Ishikawa (cell line): ENCODE measurements around the gene OTOR.

Experiments
- CEBPB ChIP-seq: IDR thresholded peaks from 2 replicates; pipeline ENCODE4 v1.6.1; 2012
- CREB1 ChIP-seq: IDR thresholded peaks from 2 replicates; pipeline ENCODE4 v1.6.1; 2012; ENCODE audit warnings: low read depth
- EGR1 ChIP-seq: IDR thresholded peaks from 2 replicates; pipeline ENCODE4 v1.6.1; 2012
- EP300 ChIP-seq: IDR thresholded peaks from 2 replicates; pipeline ENCODE4 v1.6.1; 2012; ENCODE audit warnings: borderline replicate concordance
- FOXM1 ChIP-seq: IDR thresholded peaks from 2 replicates; pipeline ENCODE4 v1.6.1; 2012; ENCODE audit warnings: low read depth, borderline replicate concordance
- MAX ChIP-seq: IDR thresholded peaks from 2 replicates; pipeline ENCODE4 v1.6.1; 2012
- NFIC ChIP-seq: IDR thresholded peaks from 2 replicates; pipeline ENCODE4 v1.6.1; 2012
- RAD21 ChIP-seq: IDR thresholded peaks from 2 replicates; pipeline ENCODE4 v1.6.1; 2012; ENCODE audit warnings: low read depth
- REST ChIP-seq: IDR thresholded peaks from 2 replicates; pipeline ENCODE4 v1.6.1; 2012; ENCODE audit warnings: low read depth, mild to moderate bottlenecking
- TAF1 ChIP-seq: IDR thresholded peaks from 2 replicates; pipeline ENCODE4 v1.6.1; 2012; ENCODE audit warnings: low read depth, mild to moderate bottlenecking
- TCF12 ChIP-seq: IDR thresholded peaks from 2 replicates; pipeline ENCODE4 v1.6.1; 2012; ENCODE audit warnings: low read depth
- TEAD4 ChIP-seq: IDR thresholded peaks from 2 replicates; pipeline ENCODE4 v1.6.1; 2012
- USF1 ChIP-seq: IDR thresholded peaks from 2 replicates; pipeline ENCODE4 v1.6.1; 2012
- YY1 ChIP-seq: IDR thresholded peaks from 2 replicates; pipeline ENCODE4 v1.6.1; 2012; ENCODE audit warnings: low read depth
- ZBTB7A ChIP-seq: IDR thresholded peaks from 2 replicates; pipeline ENCODE4 v1.6.1; 2012; ENCODE audit warnings: low read depth

OTOR gene

GRCh38 chr20:16771213-16771612 is 23.1 kb downstream of the OTOR start:
- TF ChIP-seq EGR1 (no peak), USF1 (no peak), REST (no peak), CEBPB (no peak), EP300 (no peak), NFIC (no peak), YY1 (no peak), FOXM1 (no peak), ZBTB7A (no peak), TAF1 (no peak), MAX (no peak), TEAD4 (no peak), CREB1 (no peak), RAD21 (no peak), TCF12 (no peak)

- TF ChIP-seq FOXM1 (no peak), CEBPB (no peak), TCF12 (no peak), NFIC (no peak), USF1 (no peak), CREB1 (no peak), MAX (no peak), EGR1 (no peak), ZBTB7A (no peak), YY1 (no peak), TEAD4 (no peak), EP300 (no peak), RAD21 (no peak), REST (no peak), TAF1 (no peak)
Observed at GRCh38 chr20:16775961-16776360, 27.8 kb downstream of the OTOR start.

GRCh38 chr20:16777126-16777525 is 29.0 kb downstream of the OTOR start:
- TF ChIP-seq ZBTB7A (no peak), EP300 (no peak), TCF12 (no peak), MAX (no peak), YY1 (no peak), RAD21 (no peak), FOXM1 (no peak), NFIC (no peak), REST (no peak), CEBPB (no peak), USF1 (no peak), CREB1 (no peak), TAF1 (no peak), EGR1 (no peak), TEAD4 (no peak)

- no peak for TF ChIP-seq MAX
- TF ChIP-seq FOXM1: no peak
- no peak for TF ChIP-seq USF1
- no peak for TF ChIP-seq YY1
- no peak for TF ChIP-seq EP300
- TF ChIP-seq CREB1: no peak
- no peak for TF ChIP-seq NFIC
- TF ChIP-seq ZBTB7A: no peak
Observed at GRCh38 chr20:16778159-16778558, 30.0 kb downstream of the OTOR start.
